ENCODE results near the gene FOXI1.

FOXI1 gene

GRCh38 chr5:170067574-170068170 lies 38.0 kb upstream of the FOXI1 start:
- no peak overlapping the region for H2AK5ac ChIP-seq (ENCODE audit: low read length)
- H3K23ac ChIP-seq (ENCODE audit: low read length) = no peak overlapping the region
- H2BK120ac ChIP-seq (ENCODE audit: low read depth, low read length) = no peak overlapping the region
- no peaks in the 10 kb centered on the region for H3K79me1 ChIP-seq (ENCODE audit: low read length)
- H3K4me2 ChIP-seq (ENCODE audit: low read length) = no peak overlapping the region
- H3K4me1 ChIP-seq (ENCODE audit: control insufficient read depth, low read depth, low read length) = peaks cover 2% of the 10 kb centered on the region
- H3K18ac ChIP-seq (ENCODE audit: low read length) = no peak overlapping the region
- H3K4me3 ChIP-seq (ENCODE audit: low read length) = no peak overlapping the region
- H3K36me3 ChIP-seq (ENCODE audit: control insufficient read depth, insufficient read depth, low read length) = no peaks in the 10 kb centered on the region
- no peaks in the 10 kb centered on the region for H3K27me3 ChIP-seq (ENCODE audit: insufficient read depth, low read length, poor library complexity)
- H3K9ac ChIP-seq (ENCODE audit: low read length) = no peak overlapping the region
- DNase-seq = no peak
- H2BK5ac ChIP-seq (ENCODE audit: low read length) = no peak overlapping the region
- H3K56ac ChIP-seq (ENCODE audit: low read length) = no peak overlapping the region
- H2BK15ac ChIP-seq (replicated peaks; ENCODE audit: low read depth) = no peak overlapping the region
- no peak overlapping the region for H3K27ac ChIP-seq (ENCODE audit: low read depth, low read length)
- WGBS (ENCODE audit: extremely low coverage, insufficient coverage, low lambda C conversion rate) = no CpG with 5 or more reads among the region's 4 CpGs
- no peak overlapping the region for H4K5ac ChIP-seq (ENCODE audit: low read length)
- no peaks in the 10 kb centered on the region for H3K79me2 ChIP-seq (ENCODE audit: control insufficient read depth, insufficient read depth, low read length)
- no peak overlapping the region for H4K8ac ChIP-seq (ENCODE audit: low read depth, low read length)
- no peak overlapping the region for H3K4ac ChIP-seq (ENCODE audit: low read depth, low read length)

DNA sequence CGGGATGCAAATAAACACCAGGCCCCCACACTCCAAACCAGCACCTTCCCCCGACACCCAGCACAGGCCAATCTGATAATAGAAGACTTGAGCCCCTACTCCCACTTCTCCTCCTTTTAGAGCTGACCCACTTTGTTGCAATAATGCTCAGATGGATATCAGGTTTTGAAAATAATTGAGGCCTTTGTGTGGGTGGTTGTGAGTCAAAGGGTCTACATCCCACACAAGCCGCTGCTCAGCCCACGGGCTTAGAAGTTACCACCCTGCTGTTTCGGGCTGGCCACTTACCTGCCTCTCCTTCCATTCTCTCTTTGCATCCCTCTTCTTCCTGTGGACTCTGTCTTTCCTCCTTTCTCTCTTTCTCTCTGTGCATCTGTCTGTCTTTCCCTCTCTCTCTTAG lies 36.2 kb upstream of the FOXI1 start:
- Histone ChIP-seq H3K79me1 (ENCODE audit: low read length) (no peaks in the 10 kb centered on the region), H3K18ac (ENCODE audit: low read length) (no peak overlapping the region), H4K5ac (ENCODE audit: low read length) (no peak overlapping the region), H2AK5ac (ENCODE audit: low read length) (no peak overlapping the region), H3K4me3 (ENCODE audit: low read length) (no peak overlapping the region), H3K23ac (ENCODE audit: low read length) (no peak overlapping the region), H3K27ac (ENCODE audit: low read depth, low read length) (no peak overlapping the region), H2BK15ac (replicated peaks; ENCODE audit: low read depth) (no peak overlapping the region), H3K27me3 (ENCODE audit: insufficient read depth, low read length, poor library complexity) (no peaks in the 10 kb centered on the region), H3K36me3 (ENCODE audit: control insufficient read depth, insufficient read depth, low read length) (no peaks in the 10 kb centered on the region), H3K4me1 (ENCODE audit: control insufficient read depth, low read depth, low read length) (peaks cover 2% of the 10 kb centered on the region), H3K9ac (ENCODE audit: low read length) (no peak overlapping the region), H4K8ac (ENCODE audit: low read depth, low read length) (no peak overlapping the region), H2BK120ac (ENCODE audit: low read depth, low read length) (no peak overlapping the region), H3K79me2 (ENCODE audit: control insufficient read depth, insufficient read depth, low read length) (no peaks in the 10 kb centered on the region), H2BK5ac (ENCODE audit: low read length) (no peak overlapping the region), H3K4me2 (ENCODE audit: low read length) (no peak overlapping the region), H3K4ac (ENCODE audit: low read depth, low read length) (no peak overlapping the region), H3K56ac (ENCODE audit: low read length) (no peak overlapping the region)
- WGBS (ENCODE audit: extremely low coverage, insufficient coverage, low lambda C conversion rate) = no CpG with 5 or more reads among the region's 5 CpGs
- no peak for DNase-seq

GRCh38 chr5:170070556-170071412 lies 34.9 kb upstream of the FOXI1 start:
- Histone ChIP-seq H3K27ac (ENCODE audit: low read depth, low read length) (no peak overlapping the region), H3K23ac (ENCODE audit: low read length) (no peak overlapping the region), H4K8ac (ENCODE audit: low read depth, low read length) (no peak overlapping the region), H3K36me3 (ENCODE audit: control insufficient read depth, insufficient read depth, low read length) (no peaks in the 10 kb centered on the region), H4K5ac (ENCODE audit: low read length) (no peak overlapping the region), H2BK5ac (ENCODE audit: low read length) (no peak overlapping the region), H3K4me2 (ENCODE audit: low read length) (no peak overlapping the region), H3K4me1 (ENCODE audit: control insufficient read depth, low read depth, low read length) (peaks cover 2% of the 10 kb centered on the region), H2BK120ac (ENCODE audit: low read depth, low read length) (no peak overlapping the region), H3K4me3 (ENCODE audit: low read length) (no peak overlapping the region), H3K79me2 (ENCODE audit: control insufficient read depth, insufficient read depth, low read length) (no peaks in the 10 kb centered on the region), H2AK5ac (ENCODE audit: low read length) (no peak overlapping the region), H3K27me3 (ENCODE audit: insufficient read depth, low read length, poor library complexity) (no peaks in the 10 kb centered on the region), H3K18ac (ENCODE audit: low read length) (no peak overlapping the region), H3K79me1 (ENCODE audit: low read length) (no peaks in the 10 kb centered on the region), H3K4ac (ENCODE audit: low read depth, low read length) (no peak overlapping the region), H3K9ac (ENCODE audit: low read length) (peak overlapping the region; percentile 12), H3K56ac (ENCODE audit: low read length) (no peak overlapping the region), H2BK15ac (replicated peaks; ENCODE audit: low read depth) (no peak overlapping the region)
- DNase-seq = peak; percentile 59
- no CpG with 5 or more reads among the region's 14 CpGs for WGBS (ENCODE audit: extremely low coverage, insufficient coverage, low lambda C conversion rate)

DNA sequence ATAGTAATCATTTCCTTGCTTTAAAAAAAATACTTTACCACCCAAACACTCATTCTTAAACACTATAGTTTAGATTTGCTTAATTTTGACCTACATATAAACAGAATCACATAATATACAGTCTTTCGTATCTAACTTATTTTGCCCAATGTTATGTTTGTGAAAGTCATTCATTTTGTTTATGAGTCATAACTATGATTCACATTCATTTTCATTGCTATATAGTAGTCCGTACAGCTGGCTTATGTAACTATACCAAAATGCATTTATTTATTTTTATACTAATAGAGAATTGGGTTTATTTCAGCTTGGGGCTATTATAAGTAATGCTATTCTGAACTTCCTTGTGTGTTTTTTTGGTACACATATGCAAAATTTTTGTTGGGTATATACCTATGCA lies 33.9 kb upstream of the FOXI1 start:
- Histone ChIP-seq H3K36me3 (ENCODE audit: control insufficient read depth, insufficient read depth, low read length) (no peaks in the 10 kb centered on the region), H3K4me2 (ENCODE audit: low read length) (no peak overlapping the region), H3K79me2 (ENCODE audit: control insufficient read depth, insufficient read depth, low read length) (no peaks in the 10 kb centered on the region), H3K23ac (ENCODE audit: low read length) (no peak overlapping the region), H2BK15ac (replicated peaks; ENCODE audit: low read depth) (no peak overlapping the region), H4K5ac (ENCODE audit: low read length) (no peak overlapping the region), H3K18ac (ENCODE audit: low read length) (no peak overlapping the region), H2AK5ac (ENCODE audit: low read length) (no peak overlapping the region), H3K4me1 (ENCODE audit: control insufficient read depth, low read depth, low read length) (peaks cover 2% of the 10 kb centered on the region), H3K27me3 (ENCODE audit: insufficient read depth, low read length, poor library complexity) (no peaks in the 10 kb centered on the region), H3K9ac (ENCODE audit: low read length) (no peak overlapping the region), H3K27ac (ENCODE audit: low read depth, low read length) (no peak overlapping the region), H4K8ac (ENCODE audit: low read depth, low read length) (no peak overlapping the region), H3K56ac (ENCODE audit: low read length) (no peak overlapping the region), H3K79me1 (ENCODE audit: low read length) (no peaks in the 10 kb centered on the region), H3K4ac (ENCODE audit: low read depth, low read length) (no peak overlapping the region), H2BK5ac (ENCODE audit: low read length) (no peak overlapping the region), H3K4me3 (ENCODE audit: low read length) (no peak overlapping the region), H2BK120ac (ENCODE audit: low read depth, low read length) (no peak overlapping the region)
- WGBS (ENCODE audit: extremely low coverage, insufficient coverage, low lambda C conversion rate) = no CpG with 5 or more reads among the region's 2 CpGs
- DNase-seq = no peak

DNA sequence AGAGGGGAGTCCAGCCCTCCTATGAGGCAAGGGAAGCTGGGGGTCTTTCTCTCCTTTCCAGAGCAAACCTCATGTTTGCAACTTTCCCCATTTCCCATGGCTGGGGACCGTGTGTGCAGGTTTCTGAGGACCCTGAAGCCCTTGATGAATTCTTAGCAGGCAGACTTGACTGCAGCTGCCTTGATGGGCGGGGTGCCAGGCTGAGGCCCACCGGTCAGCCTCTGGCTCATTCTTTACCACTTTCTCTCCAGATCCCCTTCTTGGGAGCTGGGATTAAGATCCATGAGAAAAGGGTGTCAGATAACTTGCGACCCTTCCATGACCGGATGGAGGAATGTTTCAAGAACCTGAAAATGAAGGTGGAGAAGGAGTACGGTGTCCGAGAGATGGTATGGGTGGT lies 30.0 kb upstream of the FOXI1 start:
- no peak overlapping the region for H2BK15ac ChIP-seq (replicated peaks; ENCODE audit: low read depth)
- H3K36me3 ChIP-seq (ENCODE audit: control insufficient read depth, insufficient read depth, low read length) = no peaks in the 10 kb centered on the region
- no peaks in the 10 kb centered on the region for H3K79me2 ChIP-seq (ENCODE audit: control insufficient read depth, insufficient read depth, low read length)
- no peaks in the 10 kb centered on the region for H3K79me1 ChIP-seq (ENCODE audit: low read length)
- no peak overlapping the region for H2BK5ac ChIP-seq (ENCODE audit: low read length)
- no peak overlapping the region for H3K18ac ChIP-seq (ENCODE audit: low read length)
- H3K23ac ChIP-seq (ENCODE audit: low read length) = no peak overlapping the region
- no peak overlapping the region for H3K27ac ChIP-seq (ENCODE audit: low read depth, low read length)
- no peak overlapping the region for H2AK5ac ChIP-seq (ENCODE audit: low read length)
- DNase-seq = no peak
- WGBS (ENCODE audit: extremely low coverage, insufficient coverage, low lambda C conversion rate) = no CpG with 5 or more reads among the region's 7 CpGs
- H3K9ac ChIP-seq (ENCODE audit: low read length) = no peak overlapping the region
- no peak overlapping the region for H2BK120ac ChIP-seq (ENCODE audit: low read depth, low read length)
- no peak overlapping the region for H3K56ac ChIP-seq (ENCODE audit: low read length)
- H3K4ac ChIP-seq (ENCODE audit: low read depth, low read length) = no peak overlapping the region
- no peaks in the 10 kb centered on the region for H3K27me3 ChIP-seq (ENCODE audit: insufficient read depth, low read length, poor library complexity)
- H3K4me3 ChIP-seq (ENCODE audit: low read length) = no peak overlapping the region
- no peak overlapping the region for H4K8ac ChIP-seq (ENCODE audit: low read depth, low read length)
- H3K4me2 ChIP-seq (ENCODE audit: low read length) = no peak overlapping the region
- H3K4me1 ChIP-seq (ENCODE audit: control insufficient read depth, low read depth, low read length) = peaks cover under 1% of the 10 kb centered on the region
- H4K5ac ChIP-seq (ENCODE audit: low read length) = no peak overlapping the region

Data from mesendoderm (in vitro differentiated cells).